ENCODE results near the gene CD300LF. TPM values are rescaled to one million over a fixed set of nuclear protein-coding genes. Genes with fewer than 3 reads are reported as not detected.

CD300LF gene
- total RNA-seq, 1 experiment from 2014 or later, result not detected

- no peaks in the 10 kb centered on the region for H3K27me3 ChIP-seq (ENCODE audit: insufficient read depth, low read length)
- no peak overlapping the region for H3K4me3 ChIP-seq (replicated peaks in 1 of 2; ENCODE audit: low read depth in 1 of 2, low read length in 2 of 2)
- no peak for ATAC-seq
- ChIA-PET POLR2A (interaction anchor here (1.3 kb wide), 1 partner anchor 13 kb away, joined by 4 read pairs; no protein-coding TSS in a partner anchor), CTCF (interaction anchor here (0.6 to 4.5 kb wide), 11 partner anchors 10 to 683 kb away, joined by 4 to 55 read pairs (median 10); partner anchors contain the start of genes FDXR and RAB37), RAD21 (ENCODE audit: low non-redundant PET in 1 of 2, low total read pairs in 2 of 2, uncharacterized antibody in 2 of 2, unreplicated experiment in 2 of 2) (interaction anchor here in 1 of 2 experiments (0.9 kb wide), 1 partner anchor 24 kb away, joined by 3 read pairs; no protein-coding TSS in a partner anchor)
- H3K36me3 ChIP-seq (ENCODE audit: control insufficient read depth in 1 of 2, insufficient read depth in 2 of 2, low read length in 2 of 2), result no peaks in the 10 kb centered on the region
- no peak for TF ChIP-seq RAD21 (IDR thresholded peaks at IDR 0.05; ENCODE audit: low read depth)
- TF ChIP-seq CEBPB (IDR thresholded peaks at IDR 0.05; ENCODE audit: low read depth), result no peak
- TF ChIP-seq ZBTB33 (IDR thresholded peaks at IDR 0.05; ENCODE audit: extremely low read depth, insufficient replicate concordance, low read length), result no peak
- TF ChIP-seq ZNF274 (IDR thresholded peaks at IDR 0.05; ENCODE audit: low read depth, low read length), result no peak
- no peak for TF ChIP-seq JUND (IDR thresholded peaks at IDR 0.05)
- TF ChIP-seq EGR1 (IDR thresholded peaks at IDR 0.05; ENCODE audit: low read depth), result no peak
- TF ChIP-seq CTCF (IDR thresholded peaks at IDR 0.05 in 2 of 3, conservative IDR thresholded peaks at IDR 0.05 in 1 of 3; ENCODE audit: borderline replicate concordance in 1 of 3, insufficient read depth in 1 of 3, low read depth in 2 of 3, low read length in 2 of 3), result no peak
- TF ChIP-seq YY1 (IDR thresholded peaks at IDR 0.05; ENCODE audit: extremely low read depth, insufficient replicate concordance, low read depth, low read length), result no peak
- no peak for TF ChIP-seq FOSL1 (IDR thresholded peaks at IDR 0.05; ENCODE audit: low read depth)
- TF ChIP-seq SRF (IDR thresholded peaks at IDR 0.05; ENCODE audit: low read depth), result no peak
- TF ChIP-seq ZFX (IDR thresholded peaks at IDR 0.05), result no peak
- TF ChIP-seq EZH2phosphoT487 (IDR thresholded peaks at IDR 0.05; ENCODE audit: borderline replicate concordance), result no peak
- TF ChIP-seq SIN3A (IDR thresholded peaks at IDR 0.05; ENCODE audit: low read depth), result no peak
- no peak for TF ChIP-seq ELF1 (IDR thresholded peaks at IDR 0.05; ENCODE audit: borderline replicate concordance, low read depth)
- TF ChIP-seq CBX3 (IDR thresholded peaks at IDR 0.05; ENCODE audit: low read depth), result no peak
- no peak for TF ChIP-seq MAX (IDR thresholded peaks at IDR 0.05)
- TF ChIP-seq SP1 (IDR thresholded peaks at IDR 0.05; ENCODE audit: low read depth), result no peak
- no peak for TF ChIP-seq EZH2 (IDR thresholded peaks at IDR 0.05)
- H2AFZ ChIP-seq (ENCODE audit: low read depth, low read length, poor library complexity, severe bottlenecking), result no peak overlapping the region
- no peak for DNase-seq (ENCODE audit: low read depth, low spot score)
- H3K4me1 ChIP-seq (ENCODE audit: control insufficient read depth in 1 of 2, insufficient read depth in 2 of 2, low read length in 2 of 2), result peaks cover 28 to 42% of the 10 kb centered on the region in 2 experiments
- no peak overlapping the region for H3K27ac ChIP-seq (ENCODE audit: low read depth, low read length)
- no peaks in the 10 kb centered on the region for H3K9me2 ChIP-seq (ENCODE audit: insufficient read depth)
- H3K79me2 ChIP-seq (ENCODE audit: insufficient read depth, low read length), result peaks cover 28% of the 10 kb centered on the region
- H3K9me3 ChIP-seq (ENCODE audit: control insufficient read depth in 1 of 2, insufficient read depth in 1 of 2, low read depth in 1 of 2, low read length in 2 of 2), result no peaks in the 10 kb centered on the region
- no peak overlapping the region for H3K4me2 ChIP-seq (ENCODE audit: low read length)
- no TSS peak for BruUV-seq (replicated peaks)
- peaks cover 3% of the 10 kb centered on the region; the same call in 1 of the 2 replicates for H4K20me1 ChIP-seq (ENCODE audit: insufficient read depth)
- intact Hi-C loops (cut with micrococcal nuclease), result no loop called here
- H3K9ac ChIP-seq (ENCODE audit: low read length), result no peak overlapping the region
Observed at GRCh38 chr17:74746376-74746775, 33.7 kb upstream of the CD300LF start.
